GM19193 (cell line): ENCODE measurements around the gene CEACAM3.

Source experiments
- POLR2A ChIP-seq: IDR thresholded peaks from 4 replicates; pipeline ENCODE4 v1.6.1; 2011; ENCODE audit not compliant: insufficient read depth, insufficient read length; ENCODE audit errors: extremely low read depth

CEACAM3 gene

DNA sequence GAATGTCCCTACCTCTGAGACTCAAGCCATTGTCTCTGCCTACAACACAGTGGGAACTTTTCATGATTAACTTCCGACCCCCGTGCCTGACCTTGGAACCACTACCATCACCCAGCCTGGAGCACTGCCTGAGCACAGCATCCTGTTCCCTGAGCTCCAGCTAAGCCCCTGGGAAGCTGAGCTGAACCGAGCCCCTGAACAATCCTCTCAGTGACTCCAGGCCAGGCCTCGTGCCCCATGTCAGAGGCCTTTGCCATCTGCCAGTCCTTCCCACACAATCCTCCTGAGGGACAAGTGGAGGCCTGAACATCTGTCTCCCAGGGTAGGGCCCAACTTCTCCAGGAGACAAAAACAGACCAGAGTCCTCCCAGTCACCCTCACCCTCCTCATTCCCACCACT is 17.5 kb downstream of the CEACAM3 start:
- TF ChIP-seq POLR2A = no peak

DNA sequence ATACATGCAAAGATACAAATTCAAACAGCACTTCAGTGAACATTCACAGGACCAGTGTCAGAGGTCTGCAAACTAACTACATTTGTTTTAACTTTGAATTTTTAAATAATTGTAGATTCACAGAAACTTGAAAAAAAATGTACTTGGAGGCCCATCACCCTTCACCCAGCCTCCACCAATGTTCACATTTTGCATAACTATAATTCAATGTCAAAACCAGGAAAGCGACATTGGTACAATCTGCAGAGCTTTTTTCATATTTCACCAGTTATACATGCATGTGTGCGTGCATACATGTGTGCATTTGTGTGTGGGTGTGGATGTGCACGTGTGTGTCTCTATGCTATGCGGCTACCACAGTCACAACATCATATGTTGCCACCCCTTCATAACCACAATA is 18.9 kb downstream of the CEACAM3 start:
- no peak for TF ChIP-seq POLR2A

DNA sequence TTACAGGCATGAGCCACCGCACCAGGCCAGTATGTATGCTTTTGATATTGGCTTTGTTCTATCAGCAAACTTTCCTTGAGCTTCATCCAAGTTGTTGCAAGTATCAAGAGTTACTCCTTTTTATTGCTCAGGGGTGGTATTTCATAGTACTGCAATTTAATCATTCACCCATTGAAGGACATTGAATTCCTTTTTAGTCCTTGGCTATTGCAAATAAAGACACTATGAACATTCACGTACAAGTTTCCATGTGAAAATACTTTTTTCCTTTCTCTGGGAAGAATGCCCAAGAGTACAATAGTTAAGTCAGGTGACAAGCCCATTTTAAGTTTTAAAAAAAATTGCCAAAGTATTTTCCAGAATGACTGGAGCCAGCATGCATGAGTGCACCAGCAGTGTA is 20.4 kb downstream of the CEACAM3 start:
- TF ChIP-seq POLR2A = no peak

DNA sequence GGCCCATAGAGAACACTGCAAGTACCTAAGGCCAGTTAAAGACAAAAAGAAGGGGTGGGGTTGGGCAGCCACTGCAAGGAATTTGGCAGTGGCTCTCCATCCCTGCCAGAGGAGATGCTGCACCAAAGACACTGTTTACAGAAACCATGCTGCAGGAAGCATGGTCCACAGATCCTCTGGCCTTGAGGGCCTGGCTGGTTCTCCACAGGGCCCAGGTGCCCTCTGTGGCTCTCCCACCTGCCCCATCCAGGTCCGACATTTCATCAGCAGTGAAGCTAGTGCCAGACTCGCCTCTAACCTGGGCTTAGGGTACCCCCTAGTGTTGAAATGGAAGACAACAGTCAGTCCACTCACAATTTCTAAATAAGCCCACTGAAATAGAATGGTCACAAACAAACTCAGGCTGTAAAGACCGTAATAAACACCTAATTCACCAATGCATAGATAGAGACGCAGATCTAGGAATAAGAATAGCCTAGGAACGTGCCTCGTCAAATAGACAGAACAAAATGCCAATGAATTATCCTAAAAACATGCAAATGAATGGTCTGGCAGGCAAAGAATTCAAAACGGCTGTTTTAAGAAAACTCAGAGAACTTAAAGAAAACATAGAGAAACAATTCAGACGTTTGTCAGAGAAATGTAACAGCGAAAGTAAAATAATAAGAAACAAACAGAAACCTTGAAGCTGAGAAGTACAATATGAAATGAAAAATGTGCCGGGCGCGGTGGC is 24.8 kb downstream of the CEACAM3 start:
- no peak for TF ChIP-seq POLR2A

- no peak for TF ChIP-seq POLR2A
Observed at GRCh38 chr19:41837981-41838708, 41.8 kb downstream of the CEACAM3 start.

- no peak for TF ChIP-seq POLR2A
Observed at GRCh38 chr19:41839211-41839610, 42.8 kb downstream of the CEACAM3 start.

- TF ChIP-seq POLR2A = no peak
Observed at GRCh38 chr19:41843371-41843770, 47.0 kb downstream of the CEACAM3 start.

GRCh38 chr19:41844601-41845000 is 48.2 kb downstream of the CEACAM3 start, which contains the start of gene LYPD4:
TSS of gene LYPD4 (minus strand) at chr19:41844683. CDS start at chr19:41839285, 5,398 bp downstream.
- no peak for TF ChIP-seq POLR2A

DNA sequence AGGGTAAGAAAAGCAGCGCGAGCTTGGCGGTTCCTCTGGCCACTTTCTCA is 48.4 kb downstream of the CEACAM3 start, which contains the start of gene DMRTC2:
DMRTC2 (plus strand) TSS at position 42 of the 50 bp plus-strand sequence. CDS start 2,387 bp downstream, outside the sequence.
- TF ChIP-seq POLR2A = no peak

GRCh38 chr19:41845051-41845590 is 48.7 kb downstream of the CEACAM3 start:
- TF ChIP-seq POLR2A = no peak

DNA sequence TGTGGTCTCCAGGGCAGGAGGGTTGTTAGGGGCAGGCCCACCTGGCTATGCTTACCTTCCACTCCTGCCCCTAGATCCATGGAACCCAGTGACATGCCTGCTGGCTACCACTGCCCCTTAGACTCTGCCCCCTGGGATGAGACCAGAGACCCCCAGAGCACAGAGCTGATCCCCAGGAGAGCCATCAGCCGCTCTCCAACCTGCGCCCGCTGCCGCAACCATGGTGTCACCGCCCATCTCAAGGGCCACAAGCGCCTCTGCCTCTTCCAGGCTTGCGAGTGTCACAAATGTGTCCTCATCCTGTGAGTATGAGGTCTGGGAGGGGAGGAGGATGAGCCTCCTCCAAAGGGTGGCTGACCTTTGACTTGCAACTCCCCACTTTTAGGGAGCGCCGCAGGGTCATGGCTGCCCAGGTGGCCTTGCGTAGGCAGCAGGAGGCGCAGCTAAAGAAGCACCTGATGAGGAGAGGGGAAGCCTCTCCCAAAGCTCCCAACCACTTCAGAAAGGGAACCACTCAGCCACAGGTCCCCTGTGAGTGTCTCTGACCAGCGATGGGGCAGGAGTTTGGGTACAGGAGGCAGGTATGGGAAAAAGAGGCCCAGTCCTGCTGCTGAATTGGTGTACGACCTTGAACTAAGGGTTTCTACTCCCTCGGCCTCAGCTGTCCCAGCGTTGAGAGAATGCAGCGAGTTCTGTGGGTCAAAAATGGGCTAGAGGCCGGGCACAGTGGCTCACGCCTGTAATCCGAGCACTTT is 51.1 kb downstream of the CEACAM3 start:
- TF ChIP-seq POLR2A = no peak

- TF ChIP-seq POLR2A = no peak
Observed at GRCh38 chr19:41848666-41849065, 52.3 kb downstream of the CEACAM3 start.

DNA sequence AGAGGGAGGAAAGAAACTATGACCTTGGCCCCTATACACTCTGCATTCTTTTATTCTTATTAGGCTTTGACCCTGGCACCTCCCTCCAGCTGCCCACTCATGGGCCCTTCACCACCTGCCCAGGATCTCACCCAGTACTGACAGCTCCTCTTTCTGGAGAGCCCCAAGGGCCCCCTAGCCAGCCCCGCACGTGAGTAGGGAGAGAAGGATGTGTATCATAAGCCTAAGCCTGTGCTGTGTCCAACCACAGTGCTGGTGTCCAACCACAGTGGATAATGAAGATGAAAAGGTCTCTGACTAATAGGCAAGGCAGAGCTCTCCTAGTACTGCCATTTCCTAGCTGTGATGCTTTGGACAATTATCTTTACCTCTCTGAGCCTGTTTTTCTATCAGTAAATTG is 52.7 kb downstream of the CEACAM3 start:
- TF ChIP-seq POLR2A = no peak

- TF ChIP-seq POLR2A = no peak
Observed at GRCh38 chr19:41850381-41850780, 54.0 kb downstream of the CEACAM3 start.

DNA sequence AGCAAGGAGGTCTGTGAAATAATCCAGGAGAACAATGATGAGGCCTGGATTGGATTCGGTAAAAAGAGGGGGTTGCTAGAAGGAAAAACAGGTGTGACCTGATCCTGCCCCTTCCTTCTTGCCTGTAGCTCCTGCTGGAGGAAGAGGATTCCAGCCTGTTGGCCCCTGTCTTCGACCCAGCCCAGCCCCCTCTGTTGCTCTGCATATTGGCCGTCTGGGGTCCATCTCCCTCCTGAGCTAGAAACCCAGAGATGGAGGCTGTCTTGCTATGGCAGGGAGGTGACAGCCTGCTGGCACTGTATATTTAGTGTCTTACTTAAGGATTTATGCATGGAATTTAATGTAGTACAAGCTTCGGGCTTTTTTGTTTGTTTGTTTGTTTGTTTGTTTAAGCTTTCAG is 55.1 kb downstream of the CEACAM3 start:
- TF ChIP-seq POLR2A = no peak

GRCh38 chr19:41853344-41853743 is 57.0 kb downstream of the CEACAM3 start:
- TF ChIP-seq POLR2A = no peak
